IPS-18a (cell line): ENCODE data around the gene CALN1.

ENCODE experiments used
- H3K27ac ChIP-seq: one replicate; pipeline ENCODE4 v1.5.1; 2013; ENCODE audit warnings: low read length
- H3K27me3 ChIP-seq: one replicate; pipeline ENCODE4 v1.6.1; 2013; ENCODE audit warnings: mild to moderate bottlenecking, low read length; ENCODE audit not compliant: control insufficient read depth, insufficient read depth
- H3K36me3 ChIP-seq: one replicate; pipeline ENCODE4 v1.6.1; 2013; ENCODE audit warnings: low read depth, low read length; ENCODE audit not compliant: control insufficient read depth
- H3K4me1 ChIP-seq: one replicate; pipeline ENCODE4 v1.6.1; 2013; ENCODE audit warnings: low read depth, low read length; ENCODE audit not compliant: control insufficient read depth
- H3K4me3 ChIP-seq: one replicate; pipeline ENCODE4 v1.5.1; 2013; ENCODE audit warnings: low read length
- H3K9ac ChIP-seq: one replicate; pipeline ENCODE4 v1.6.1; 2013; ENCODE audit warnings: mild to moderate bottlenecking, low read length, moderate library complexity
- H3K9me3 ChIP-seq: one replicate; pipeline ENCODE4 v1.6.1; 2013; ENCODE audit warnings: low read depth, low read length; ENCODE audit not compliant: control insufficient read depth

Gene CALN1

DNA sequence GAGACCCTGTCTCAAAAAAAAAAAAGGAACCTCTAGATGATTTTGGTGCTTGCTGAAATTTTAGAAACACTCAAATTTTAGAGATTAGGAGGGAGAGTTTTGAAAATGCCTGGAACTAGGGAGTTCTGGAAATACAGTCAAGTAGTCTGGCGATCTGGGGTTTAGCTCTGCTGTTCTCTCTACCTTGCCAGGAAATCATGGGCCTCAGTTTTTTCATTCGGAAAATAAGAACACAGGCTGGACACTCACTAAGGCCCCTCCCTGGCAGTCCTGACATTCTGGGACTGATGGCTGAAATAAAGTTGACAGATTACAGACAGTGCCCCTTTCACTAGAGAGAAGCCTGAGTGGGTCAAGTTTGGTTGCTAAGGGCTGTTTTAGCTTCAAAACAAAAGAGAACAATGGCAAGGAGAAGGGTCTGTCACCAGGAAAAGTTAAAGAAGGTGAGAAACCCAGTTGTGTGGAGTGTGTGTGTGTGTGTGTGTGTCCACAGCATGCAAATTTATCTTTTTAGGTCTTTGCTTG lies 25.0 kb upstream of the CALN1 start:
- no peaks in the 10 kb centered on the region for H3K27me3 ChIP-seq
- H3K9ac ChIP-seq, result no peak overlapping the region
- no peak overlapping the region for H3K27ac ChIP-seq
- H3K4me1 ChIP-seq, result no peaks in the 10 kb centered on the region
- H3K4me3 ChIP-seq, result no peak overlapping the region
- no peaks in the 10 kb centered on the region for H3K9me3 ChIP-seq
- no peaks in the 10 kb centered on the region for H3K36me3 ChIP-seq

DNA sequence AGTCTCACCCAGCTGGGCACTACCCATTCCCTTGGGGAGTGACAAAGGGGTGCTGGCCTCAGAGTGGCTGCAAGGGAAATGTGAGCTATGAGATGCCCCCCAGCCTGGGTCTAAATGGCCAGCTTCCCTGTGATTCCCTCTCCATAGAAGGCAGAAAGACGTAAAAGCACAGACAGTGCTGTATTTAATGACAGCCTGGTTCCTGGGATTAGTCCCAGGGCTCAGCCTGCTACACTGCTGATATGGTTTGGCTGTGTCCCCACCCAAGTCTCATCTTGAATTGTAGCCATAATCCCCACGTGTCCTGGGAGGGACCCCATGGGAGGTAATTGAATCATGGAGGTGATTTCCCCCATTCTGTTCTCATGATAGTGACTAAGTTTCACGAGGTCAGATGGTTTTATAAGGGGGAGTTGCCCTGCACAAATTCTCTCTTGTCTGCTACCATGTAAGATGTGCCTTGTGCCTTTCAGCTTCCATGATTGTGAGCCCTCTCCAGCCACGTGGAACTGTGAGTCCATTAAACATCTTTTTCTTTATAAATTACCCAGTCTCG lies 23.9 kb upstream of the CALN1 start:
- Histone ChIP-seq H3K9ac (no peak overlapping the region), H3K9me3 (no peaks in the 10 kb centered on the region), H3K27ac (no peak overlapping the region), H3K4me1 (no peaks in the 10 kb centered on the region), H3K4me3 (no peak overlapping the region), H3K27me3 (no peaks in the 10 kb centered on the region), H3K36me3 (no peaks in the 10 kb centered on the region)

DNA sequence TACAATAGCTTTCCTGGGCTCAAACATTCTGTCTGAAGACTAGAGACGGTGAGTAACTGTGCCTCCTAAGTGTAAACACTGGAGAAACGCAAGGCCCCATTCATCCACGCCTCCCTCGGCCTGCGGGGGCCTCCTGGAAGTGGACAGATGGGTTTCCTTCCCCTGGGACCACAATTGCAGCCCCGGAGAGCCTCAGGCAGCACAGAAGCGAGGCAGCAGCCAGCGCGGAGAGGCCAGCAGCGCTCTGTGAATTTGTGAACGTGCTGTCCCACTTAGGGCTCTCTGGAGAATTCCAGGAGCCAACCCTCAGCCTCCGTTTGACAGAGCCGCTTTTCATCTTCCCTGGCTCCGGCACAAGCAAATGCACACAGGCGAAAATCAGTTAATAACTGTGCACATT lies 23.2 kb upstream of the CALN1 start:
- Histone ChIP-seq H3K9ac (no peak overlapping the region), H3K9me3 (no peaks in the 10 kb centered on the region), H3K4me1 (no peaks in the 10 kb centered on the region), H3K4me3 (no peak overlapping the region), H3K27me3 (no peaks in the 10 kb centered on the region), H3K27ac (no peak overlapping the region), H3K36me3 (no peaks in the 10 kb centered on the region)

- Histone ChIP-seq H3K36me3 (no peaks in the 10 kb centered on the region), H3K4me3 (no peak overlapping the region), H3K27me3 (no peaks in the 10 kb centered on the region), H3K4me1 (no peaks in the 10 kb centered on the region), H3K9me3 (no peaks in the 10 kb centered on the region), H3K9ac (no peak overlapping the region), H3K27ac (no peak overlapping the region)
These were observed 18.4 kb upstream of the CALN1 start for GRCh38 chr7:72430531-72430930.

DNA sequence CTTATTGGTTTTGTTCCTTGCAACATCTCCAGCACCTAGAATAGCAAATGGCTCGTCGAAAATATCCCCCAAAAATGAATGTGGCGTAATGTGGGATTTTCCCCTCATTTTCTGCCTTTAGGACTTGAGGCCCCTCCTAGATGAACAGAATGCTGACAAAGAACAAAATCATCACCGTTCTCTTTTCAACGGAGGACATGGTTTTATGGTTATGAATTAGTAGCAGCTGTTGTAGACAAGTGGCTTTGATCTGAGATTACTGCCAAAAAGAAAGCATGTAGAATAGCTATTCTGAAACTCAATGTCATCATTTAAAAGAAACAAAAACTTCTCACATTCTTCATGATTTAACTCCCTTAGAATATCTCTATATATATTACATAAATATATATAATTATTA lies 17.2 kb upstream of the CALN1 start:
- no peak overlapping the region for H3K9ac ChIP-seq
- H3K27ac ChIP-seq, result no peak overlapping the region
- H3K27me3 ChIP-seq, result no peaks in the 10 kb centered on the region
- no peaks in the 10 kb centered on the region for H3K4me1 ChIP-seq
- no peaks in the 10 kb centered on the region for H3K9me3 ChIP-seq
- H3K4me3 ChIP-seq, result no peak overlapping the region
- no peaks in the 10 kb centered on the region for H3K36me3 ChIP-seq

DNA sequence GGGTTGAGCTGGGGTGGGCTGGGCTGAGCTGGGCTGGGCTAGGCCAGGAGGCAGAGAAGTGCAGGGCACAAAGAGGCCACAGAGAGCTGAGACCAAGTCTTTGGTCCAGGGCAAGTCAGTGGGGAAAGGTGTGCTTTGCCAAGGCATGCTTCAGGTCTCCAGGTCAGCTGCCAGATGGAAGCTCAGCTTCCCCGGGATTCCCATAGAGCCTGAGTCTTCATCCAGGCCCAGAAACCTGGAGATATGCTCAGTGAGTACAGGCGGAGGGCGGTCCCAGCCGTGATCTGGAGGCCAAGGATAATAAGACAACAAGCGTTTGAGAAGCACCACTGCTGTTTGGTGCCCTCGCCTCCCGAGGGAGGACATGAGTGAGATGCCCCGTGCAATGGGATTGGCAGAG lies 4.7 kb upstream of the CALN1 start:
- Histone ChIP-seq H3K9ac (no peak overlapping the region), H3K4me1 (no peaks in the 10 kb centered on the region), H3K9me3 (no peaks in the 10 kb centered on the region), H3K4me3 (no peak overlapping the region), H3K27ac (no peak overlapping the region), H3K27me3 (no peaks in the 10 kb centered on the region), H3K36me3 (no peaks in the 10 kb centered on the region)

GRCh38 chr7:72415586-72415985 lies 3.4 kb upstream of the CALN1 start:
- H3K9me3 ChIP-seq, result no peaks in the 10 kb centered on the region
- H3K4me3 ChIP-seq, result no peak overlapping the region
- H3K27ac ChIP-seq, result no peak overlapping the region
- no peak overlapping the region for H3K9ac ChIP-seq
- no peaks in the 10 kb centered on the region for H3K27me3 ChIP-seq
- H3K4me1 ChIP-seq, result no peaks in the 10 kb centered on the region
- H3K36me3 ChIP-seq, result no peaks in the 10 kb centered on the region

- Histone ChIP-seq H3K36me3 (no peaks in the 10 kb centered on the region), H3K9me3 (no peaks in the 10 kb centered on the region), H3K27ac (no peak overlapping the region), H3K9ac (no peak overlapping the region), H3K4me3 (no peak overlapping the region), H3K27me3 (no peaks in the 10 kb centered on the region), H3K4me1 (no peaks in the 10 kb centered on the region)
These were observed 1.7 kb upstream of the CALN1 start for GRCh38 chr7:72413886-72414285.

GRCh38 chr7:72413290-72413689 lies 1.2 kb upstream of the CALN1 start:
- H3K4me1 ChIP-seq, result no peaks in the 10 kb centered on the region
- H3K27ac ChIP-seq, result no peak overlapping the region
- no peaks in the 10 kb centered on the region for H3K36me3 ChIP-seq
- H3K27me3 ChIP-seq, result no peaks in the 10 kb centered on the region
- H3K9ac ChIP-seq, result no peak overlapping the region
- H3K4me3 ChIP-seq, result no peak overlapping the region
- no peaks in the 10 kb centered on the region for H3K9me3 ChIP-seq

DNA sequence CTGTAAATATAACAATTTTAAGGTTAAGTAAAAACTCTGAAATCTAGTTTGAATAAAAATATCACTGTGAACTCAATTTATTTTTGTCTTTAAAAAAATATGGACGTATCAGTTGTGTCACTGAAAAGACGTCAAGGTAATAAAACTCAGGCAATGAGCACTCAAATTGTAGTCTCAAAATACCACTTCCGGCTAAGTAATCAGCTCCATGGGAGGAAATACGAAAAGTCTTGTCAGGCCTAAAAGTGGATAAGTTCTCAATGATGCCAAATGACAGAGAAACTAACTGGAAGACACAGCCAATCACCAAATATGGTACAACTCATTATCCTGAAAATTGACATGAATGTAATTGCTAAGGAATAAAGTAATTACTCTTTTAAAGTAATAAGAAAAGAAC lies 719 bp downstream of the CALN1 start:
- H3K4me1 ChIP-seq, result no peaks in the 10 kb centered on the region
- H3K9ac ChIP-seq, result no peak overlapping the region
- no peak overlapping the region for H3K27ac ChIP-seq
- H3K9me3 ChIP-seq, result no peaks in the 10 kb centered on the region
- no peak overlapping the region for H3K4me3 ChIP-seq
- no peaks in the 10 kb centered on the region for H3K27me3 ChIP-seq
- H3K36me3 ChIP-seq, result no peaks in the 10 kb centered on the region

GRCh38 chr7:72409638-72410015 lies 2.5 kb downstream of the CALN1 start:
- H3K9me3 ChIP-seq, result no peaks in the 10 kb centered on the region
- no peaks in the 10 kb centered on the region for H3K27me3 ChIP-seq
- H3K4me1 ChIP-seq, result no peaks in the 10 kb centered on the region
- no peak overlapping the region for H3K9ac ChIP-seq
- no peaks in the 10 kb centered on the region for H3K36me3 ChIP-seq
- H3K4me3 ChIP-seq, result no peak overlapping the region
- H3K27ac ChIP-seq, result no peak overlapping the region

DNA sequence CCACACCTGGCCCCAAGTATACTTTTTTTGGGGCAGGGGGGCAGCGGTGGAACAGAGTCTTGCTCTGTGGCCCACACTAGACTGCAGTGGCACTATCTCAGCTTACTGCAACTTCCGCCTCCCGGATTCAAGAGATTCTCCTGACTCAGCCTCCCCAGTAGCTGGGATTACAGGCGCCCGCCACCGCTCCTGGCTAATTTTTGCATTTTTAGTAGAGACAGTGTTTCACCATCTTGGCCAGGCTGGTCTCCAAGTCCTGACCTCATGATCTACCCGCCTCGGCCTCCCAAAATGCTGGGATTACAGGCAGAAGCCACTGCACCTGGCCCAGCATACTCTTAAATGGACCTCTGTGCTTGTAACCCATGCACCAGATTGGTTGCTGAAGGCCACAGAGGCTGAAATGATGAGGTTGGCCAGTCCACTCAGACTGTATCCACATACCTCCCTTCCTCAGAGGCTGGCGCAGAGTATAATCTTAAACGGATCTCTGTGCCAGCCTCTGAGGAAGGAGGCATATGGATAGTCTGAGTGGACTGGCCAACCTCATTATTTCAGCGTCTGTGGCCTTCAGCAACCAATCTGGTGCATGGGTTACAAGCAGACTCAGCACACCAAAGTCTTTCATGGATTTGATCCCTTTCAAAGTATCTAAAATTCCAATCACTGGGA lies 3.0 kb downstream of the CALN1 start:
- Histone ChIP-seq H3K4me1 (no peaks in the 10 kb centered on the region), H3K36me3 (no peaks in the 10 kb centered on the region), H3K9ac (no peak overlapping the region), H3K9me3 (no peaks in the 10 kb centered on the region), H3K4me3 (no peak overlapping the region), H3K27ac (no peak overlapping the region), H3K27me3 (no peaks in the 10 kb centered on the region)
